B cell (primary cell): ENCODE results near the gene ADGRB2. TPM values are rescaled to one million over a fixed set of nuclear protein-coding genes. Genes with fewer than 3 reads are reported as not detected.

Experiments used
- ATAC-seq: fragments of 200-7000 bp; cut with Tn5 transposase; one replicate; pipeline ENCODE4 v1.10.0; 2021; ENCODE audit warnings: low read depth, mild to moderate bottlenecking, moderate number of reproducible peaks, moderate library complexity
- CTCF ChIA-PET: fragments of 350-600 bp; sonication (Branson Sonifier 250); formaldehyde crosslinking; loops from one replicate; lab custom pipeline; 2021; ENCODE audit warnings: antibody characterized with exemption, inconsistent platforms; lab: Charles Lee
- POLR2A ChIA-PET: fragments of 350-600 bp; sonication (Branson Sonifier 250); formaldehyde crosslinking; loops from one replicate; lab custom pipeline; 2021; ENCODE audit warnings: antibody characterized with exemption; lab: Charles Lee
- DNase-seq: peaks from one replicate; pipeline ENCODE4 v3.0.0; 2013
- H2AFZ ChIP-seq: 2 replicates; pipeline ENCODE4 v1.6.1; 2012; ENCODE audit warnings: mild to moderate bottlenecking, low read depth, low read length; ENCODE audit not compliant: insufficient read depth, poor library complexity, severe bottlenecking
- H3K27ac ChIP-seq, 2 donors: 1 replicate in 1 of 2; 2 replicates in 1 of 2; pipeline ENCODE4 v1.5.1; 2012 to 2013; ENCODE audit warnings: low read length in 2 of 2, mild to moderate bottlenecking in 2 of 2, moderate library complexity in 1 of 2
- H3K27me3 ChIP-seq, 4 experiments: fragments of 200-600 bp in 1 of 4; sonication (generic) in 1 of 4; replicated peaks in 1 of 4; 1 replicate in 2 of 4; 2 replicates in 2 of 4; pipeline versions ENCODE4 v1.6.1 to v1.7.0; 2013 to 2016; ENCODE audit warnings: low read length in 3 of 4, mild to moderate bottlenecking in 2 of 4, mixed read lengths in 1 of 4, moderate library complexity in 1 of 4; ENCODE audit not compliant: insufficient read depth in 4 of 4, control insufficient read depth in 3 of 4; ENCODE audit errors: control extremely low read depth in 1 of 4
- H3K36me3 ChIP-seq, 2 experiments: replicated peaks in 1 of 2; 1 replicate in 1 of 2; 2 replicates in 1 of 2; pipeline versions ENCODE4 v1.6.1 to v1.7.1; 2013; ENCODE audit warnings: low read length in 1 of 2; ENCODE audit not compliant: insufficient read depth in 2 of 2, control insufficient read depth in 1 of 2; ENCODE audit errors: control extremely low read depth in 1 of 2, extremely low read depth in 1 of 2
- H3K4me1 ChIP-seq, 2 donors: fragments of 200-600 bp in 1 of 2; sonication (generic) in 1 of 2; 1 replicate in 1 of 2; 2 replicates in 1 of 2; pipeline versions ENCODE4 v1.5.1 to v1.6.1; 2013 to 2017; ENCODE audit warnings: low read length in 2 of 2; ENCODE audit not compliant: control insufficient read depth in 2 of 2, insufficient read depth in 2 of 2
- H3K4me2 ChIP-seq: replicated peaks from 2 replicates; pipeline ENCODE3; 2012; ENCODE audit warnings: mild to moderate bottlenecking, low read depth, low read length; ENCODE audit not compliant: poor library complexity, severe bottlenecking
- H3K4me3 ChIP-seq, 5 experiments: fragments of 200-600 bp in 1 of 5; sonication (generic) in 1 of 5; 1 replicate in 3 of 5; 2 replicates in 2 of 5; pipeline versions ENCODE4 v1.5.1 to v1.7.0; 2011 to 2016; ENCODE audit warnings: low read length in 4 of 5, mild to moderate bottlenecking in 4 of 5, low read depth in 2 of 5, control low read depth in 1 of 5, moderate library complexity in 1 of 5; ENCODE audit not compliant: insufficient read depth in 1 of 5; ENCODE audit errors: control extremely low read depth in 1 of 5, extremely low read depth in 1 of 5
- H3K79me2 ChIP-seq: fragments of 200-600 bp; sonication (generic); one replicate; pipeline ENCODE4 v1.6.0; 2016; ENCODE audit warnings: low read length; ENCODE audit not compliant: control insufficient read depth, insufficient read depth
- H3K9ac ChIP-seq: fragments of 200-600 bp; sonication (generic); 2 replicates; pipeline ENCODE4 v1.6.1; 2017; ENCODE audit warnings: mild to moderate bottlenecking, low read length, moderate library complexity
- H3K9me3 ChIP-seq, 3 donors: one replicate each; pipeline versions ENCODE4 v1.6.1 to v1.7.1; 2013; ENCODE audit warnings: low read length in 2 of 3; ENCODE audit not compliant: control insufficient read depth in 2 of 3, insufficient read depth in 1 of 3; ENCODE audit errors: control extremely low read depth in 1 of 3
- H4K20me1 ChIP-seq: 2 replicates; pipeline ENCODE4 v1.6.0; 2012; ENCODE audit warnings: mild to moderate bottlenecking, low read length; ENCODE audit not compliant: insufficient read depth, control insufficient read depth, poor library complexity, severe bottlenecking
- H3K27ac Mint-ChIP-seq: one replicate; pipeline ENCODE4 v1.8.0; 2021; ENCODE audit warnings: mixed read lengths
- H3K27me3 Mint-ChIP-seq: one replicate; pipeline ENCODE4 v1.8.0; 2021; ENCODE audit warnings: mixed read lengths
- H3K4me1 Mint-ChIP-seq: one replicate; pipeline ENCODE4 v1.8.0; 2021; ENCODE audit warnings: mixed read lengths
- H3K4me3 Mint-ChIP-seq: one replicate; pipeline ENCODE4 v1.8.0; 2021; ENCODE audit warnings: mixed read lengths
- H3K9me3 Mint-ChIP-seq: one replicate; pipeline ENCODE4 v1.8.0; 2022; ENCODE audit warnings: mixed read lengths; ENCODE audit not compliant: insufficient read depth
- CTCF ChIP-seq: fragments of 200-600 bp; IDR thresholded peaks from one replicate; pipeline ENCODE4 v1.8.0; 2022; ENCODE audit warnings: antibody characterized with exemption, mild to moderate bottlenecking
- EZH2 ChIP-seq: IDR thresholded peaks from 2 replicates; pipeline ENCODE4 v1.6.1; 2012; ENCODE audit warnings: borderline replicate concordance, low read depth, mild to moderate bottlenecking, moderate library complexity, low read length; ENCODE audit not compliant: insufficient read depth, poor library complexity, severe bottlenecking
- WGBS: methylation state at CpG from one replicate; pipeline ENCODE4 v1.1.5; 2013; ENCODE audit warnings: missing lambda C conversion rate; ENCODE audit not compliant: insufficient coverage; 5-methylcytosine and 5-hydroxymethylcytosine counted together
- intact Hi-C: fragments of 100-400 bp; cut with micrococcal nuclease; formaldehyde crosslinking; loops from one replicate; pipeline ENCODE4 v1.10.0; 2022
- polyA plus RNA-seq: library from polyadenylated mRNA; depleted of rRNA; stranded (reverse); fragments of >200 nt; gene quantifications from 2 replicates; pipeline ENCODE4 v1.2.3, GENCODE V29; 2012
- total RNA-seq, 2 donors: library from RNA; stranded (reverse); fragments of 120-200 nt in 1 of 2; gene quantifications; 1 replicate in 1 of 2; 2 replicates in 1 of 2; pipeline versions ENCODE4 v1.2.3 to v1.2.4, GENCODE V29; 2013 to 2022

ADGRB2 gene
- total and polyA plus RNA-seq, 2 donors (not counting 1 experiment from before 2014, with no cell fraction given), result 1.9 to 2.7 TPM

- POLR2A ChIA-PET, result interaction anchor here (0.6 kb wide), 1 partner anchor 390 kb away, joined by 6 read pairs; no protein-coding TSS in a partner anchor
- Mint-ChIP-seq H3K27me3 (no peaks in the 10 kb centered on the region), H3K4me3 (no peak overlapping the region), H3K27ac (no peak overlapping the region), H3K4me1 (peaks cover 34% of the 10 kb centered on the region), H3K9me3 (no peaks in the 10 kb centered on the region)
- 92% methylated on average over 4 of the region's 12 CpGs for WGBS
- TF ChIP-seq CTCF (no peak), EZH2 (no peak)
- CTCF ChIA-PET, result interaction anchor here (2.2 to 9.5 kb wide), 2 partner anchors 20 to 119 kb away, joined by 6 to 199 read pairs; partner anchors contain the start of gene ADGRB2
- no peaks in the 10 kb centered on the region for H3K36me3 ChIP-seq
- intact Hi-C loops, result loop anchor here (10.0 kb wide), 1 partner anchor 152 kb away; the partner anchor contains the start of gene PTP4A2
- H3K79me2 ChIP-seq, result no peaks in the 10 kb centered on the region
- DNase-seq (no peak), ATAC-seq (no peak)
- H2AFZ ChIP-seq, result no peak overlapping the region
- H3K4me3 ChIP-seq, result no peak overlapping the region
- H3K4me1 ChIP-seq, result peaks cover 27 to 36% of the 10 kb centered on the region in 2 donors
- H3K27me3 ChIP-seq, result peaks cover 0 to 15% (median 0%) of the 10 kb centered on the region in 4 experiments
- H3K9me3 ChIP-seq, result no peaks in the 10 kb centered on the region
- no peak overlapping the region for H3K4me2 ChIP-seq
- no peak overlapping the region for H3K27ac ChIP-seq
- H4K20me1 ChIP-seq, result no peaks in the 10 kb centered on the region
- no peak overlapping the region for H3K9ac ChIP-seq
Measured at GRCh38 chr1:31782421-31783410, 18.6 kb upstream of the ADGRB2 start.
